ENCODE results near the gene CCDC83.
"Not testable (repeated sequence)": the region's sequence is repeated elsewhere in the genome, so short reads cannot be mapped to it uniquely, and the experiment has no call there.

Gene CCDC83

GRCh38 chr11:85914425-85914824 lies 59.2 kb downstream of the CCDC83 start:
- Histone ChIP-seq H3K36me3 (peaks cover 0 to 5% (median 0%) of the 10 kb centered on the region in 11 experiments; a peak in 3 of 22 replicates), H3K27me3 (no peaks in the 10 kb centered on the region), H3K4me3 (no peak overlapping the region), H3K9ac (no peak overlapping the region), H4K20me1 (no peaks in the 10 kb centered on the region), H3K9me3 (replicated peaks in 1 of 11) (peaks cover 4 to 27% (median 6%) of the 10 kb centered on the region in 11 experiments; a peak in 16 of 22 replicates), H3K4me2 (peak overlapping the region in 5 of 11 experiments; percentile 37 to 71 (median 40); a peak in 10 of 22 replicates), H3K27ac (peak overlapping the region in 6 of 11 experiments; percentile 15 to 62 (median 46); a peak in 6 of 22 replicates), H3K4me1 (peaks cover 0 to 34% (median 23%) of the 10 kb centered on the region in 10 experiments; a peak in 14 of 20 replicates)
- TF ChIP-seq Cebpa-rat (IDR thresholded peaks at IDR 0.05): no peak

DNA sequence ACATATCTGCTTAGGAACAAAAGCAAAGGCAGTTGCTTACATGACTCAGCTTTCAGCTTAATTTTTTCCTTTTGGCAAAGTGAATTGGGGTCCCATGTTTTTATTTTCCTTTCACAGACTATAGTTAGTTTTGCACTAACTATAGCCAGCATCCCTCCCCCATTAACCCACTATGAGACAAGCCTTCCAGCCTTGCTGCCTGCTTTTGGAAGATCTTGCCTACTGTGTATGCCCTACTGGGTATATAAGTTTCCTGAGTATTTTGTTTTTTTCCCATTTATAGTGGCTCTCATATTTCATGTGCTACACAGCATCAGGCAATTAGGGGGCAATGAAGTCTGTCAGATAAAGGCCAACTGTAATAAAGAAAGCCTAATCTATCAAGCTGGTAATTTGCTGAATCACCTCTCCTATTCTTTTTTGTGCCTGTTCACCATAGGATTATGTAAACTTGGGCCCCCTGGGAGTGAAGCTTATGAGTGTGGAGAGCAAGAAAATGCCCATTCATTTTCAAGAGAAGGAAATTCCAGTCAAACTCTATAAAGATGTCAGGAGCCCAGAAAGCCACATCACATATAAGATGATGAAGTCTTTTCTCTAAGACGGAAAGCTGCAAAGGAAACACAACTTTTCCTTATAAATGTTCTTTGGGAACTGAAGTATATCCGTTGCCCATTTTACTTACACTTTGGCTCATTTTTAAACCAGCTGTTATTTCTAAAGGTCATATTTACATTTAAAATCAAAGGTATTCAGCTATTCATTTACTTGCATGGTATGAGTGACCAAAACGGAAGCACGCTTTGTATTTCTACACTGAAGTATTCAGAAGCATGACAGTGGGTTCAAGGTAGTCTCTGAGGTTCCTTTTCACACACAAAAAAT lies 64.0 kb downstream of the CCDC83 start:
- no peaks in the 10 kb centered on the region for H4K20me1 ChIP-seq
- no peak overlapping the region for H3K9ac ChIP-seq
- H3K4me1 ChIP-seq: peaks cover 0 to 16% (median 7%) of the 10 kb centered on the region in 10 experiments; a peak in 11 of 20 replicates
- peaks cover 0 to 5% (median 0%) of the 10 kb centered on the region in 11 experiments; a peak in 4 of 22 replicates for H3K36me3 ChIP-seq
- peaks cover 4 to 41% (median 6%) of the 10 kb centered on the region in 11 experiments; a peak in 16 of 22 replicates for H3K9me3 ChIP-seq (replicated peaks in 1 of 11)
- no peak overlapping the region for H3K27ac ChIP-seq
- peak overlapping the region in 3 of 11 experiments; percentile 11 to 26 (median 18); a peak in 4 of 22 replicates for H3K4me2 ChIP-seq
- H3K27me3 ChIP-seq: no peaks in the 10 kb centered on the region
- H3K4me3 ChIP-seq: no peak overlapping the region
- TF ChIP-seq Cebpa-rat (IDR thresholded peaks at IDR 0.05): no peak

DNA sequence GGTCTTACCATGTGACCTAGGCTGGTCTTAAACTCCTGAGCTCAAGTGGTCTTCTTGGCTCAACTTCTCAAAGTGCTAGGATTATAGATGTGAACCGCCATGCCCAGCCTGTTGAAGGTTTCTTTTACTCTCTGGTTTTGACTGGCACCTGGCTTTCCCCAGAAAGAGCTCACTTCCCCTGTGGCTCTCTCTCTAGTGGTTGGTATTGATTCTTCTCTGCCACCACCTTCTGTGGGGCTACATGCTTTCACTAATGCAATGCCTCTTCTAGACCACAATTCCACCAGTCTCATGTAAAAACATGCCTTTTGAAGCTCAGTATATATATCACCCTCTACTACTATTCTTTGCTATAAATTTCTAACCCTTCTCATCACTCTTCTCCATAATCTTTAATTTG lies 67.2 kb downstream of the CCDC83 start:
- Histone ChIP-seq H3K4me3 (no peak overlapping the region), H3K27ac (no peak overlapping the region), H4K20me1 (no peaks in the 10 kb centered on the region), H3K27me3 (no peaks in the 10 kb centered on the region), H3K36me3 (peaks cover 0 to 11% (median 0%) of the 10 kb centered on the region in 11 experiments; a peak in 5 of 22 replicates), H3K4me1 (peaks cover 0 to 7% (median 0%) of the 10 kb centered on the region in 10 experiments; a peak in 3 of 20 replicates), H3K9ac (no peak overlapping the region), H3K9me3 (replicated peaks in 1 of 11) (peaks cover 0 to 14% (median 0%) of the 10 kb centered on the region in 11 experiments; a peak in 4 of 22 replicates), H3K4me2 (no peak overlapping the region)
- no peak for TF ChIP-seq Cebpa-rat (IDR thresholded peaks at IDR 0.05)

DNA sequence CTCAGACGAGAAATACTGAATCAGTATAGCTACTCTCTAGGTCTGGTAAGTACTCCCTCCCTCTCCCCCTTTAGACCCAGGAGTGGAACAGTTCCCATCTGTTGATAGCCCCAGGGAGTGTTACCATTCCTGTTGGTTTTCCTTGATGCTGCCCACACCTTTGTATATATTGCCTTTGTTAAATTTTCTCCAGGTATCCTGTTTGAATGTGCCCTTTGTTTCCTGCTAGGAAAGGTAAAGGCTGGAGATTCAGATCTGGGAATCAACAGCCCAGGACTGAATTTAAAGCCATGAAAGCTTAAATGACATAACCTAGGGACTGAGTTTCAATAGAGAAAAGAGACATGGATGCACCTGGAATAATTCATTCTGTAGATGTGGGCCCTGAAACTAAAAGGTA lies 68.3 kb downstream of the CCDC83 start:
- Histone ChIP-seq H3K4me2 (no peak overlapping the region), H3K36me3 (peaks cover 0 to 11% (median 0%) of the 10 kb centered on the region in 11 experiments; a peak in 5 of 22 replicates), H3K9ac (no peak overlapping the region), H4K20me1 (no peaks in the 10 kb centered on the region), H3K9me3 (replicated peaks in 1 of 11) (peaks cover 0 to 14% (median 0%) of the 10 kb centered on the region in 11 experiments; a peak in 4 of 22 replicates), H3K4me3 (no peak overlapping the region), H3K4me1 (peaks cover 0 to 7% (median 0%) of the 10 kb centered on the region in 10 experiments; a peak in 3 of 20 replicates), H3K27me3 (no peaks in the 10 kb centered on the region), H3K27ac (no peak overlapping the region)
- no peak for TF ChIP-seq Cebpa-rat (IDR thresholded peaks at IDR 0.05)

GRCh38 chr11:85926653-85927214 lies 71.6 kb downstream of the CCDC83 start:
- peaks cover 0 to 11% (median 0%) of the 10 kb centered on the region in 11 experiments; a peak in 5 of 22 replicates for H3K36me3 ChIP-seq
- not testable (repeated sequence) for H3K27me3 ChIP-seq, H3K9ac ChIP-seq, H4K20me1 ChIP-seq, H3K4me2 ChIP-seq, H3K4me3 ChIP-seq, H3K4me1 ChIP-seq, H3K27ac ChIP-seq
- peaks cover 0 to 19% (median 9%) of the 10 kb centered on the region in 11 experiments; a peak in 14 of 22 replicates for H3K9me3 ChIP-seq (replicated peaks in 1 of 11)

DNA sequence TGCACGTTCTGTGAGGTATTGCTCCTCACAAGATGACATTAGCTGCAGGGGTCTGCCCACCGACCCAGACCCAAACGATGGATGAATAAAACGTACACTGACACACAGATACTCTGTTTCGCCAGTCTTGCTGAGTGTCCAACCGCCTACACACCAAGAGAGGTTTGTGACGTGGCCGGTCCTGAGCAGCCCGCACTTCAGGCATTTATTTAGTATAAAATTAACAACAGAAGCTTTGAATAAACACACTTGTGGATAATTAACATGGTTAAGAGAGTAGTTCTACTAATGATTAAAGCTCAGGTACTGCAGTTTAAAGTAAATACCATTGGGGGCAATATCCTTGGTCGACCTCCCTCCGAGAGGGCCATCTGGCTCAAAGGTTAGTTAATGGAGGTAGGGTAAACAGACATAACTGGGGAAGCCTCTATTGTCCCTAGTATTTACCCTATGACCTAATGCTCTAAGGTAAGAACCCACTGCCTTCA lies 75.7 kb downstream of the CCDC83 start:
- H3K9me3 ChIP-seq (replicated peaks in 1 of 11): peaks cover 15 to 34% (median 25%) of the 10 kb centered on the region in 11 experiments
- peaks cover 0 to 15% (median 10%) of the 10 kb centered on the region in 11 experiments; a peak in 12 of 22 replicates for H3K36me3 ChIP-seq
- H3K4me3 ChIP-seq: no peak overlapping the region
- no peaks in the 10 kb centered on the region for H4K20me1 ChIP-seq
- no peak overlapping the region for H3K9ac ChIP-seq
- no peak overlapping the region for H3K4me2 ChIP-seq
- no peak for TF ChIP-seq Cebpa-rat (IDR thresholded peaks at IDR 0.05)
- no peaks in the 10 kb centered on the region for H3K4me1 ChIP-seq
- H3K27me3 ChIP-seq: no peaks in the 10 kb centered on the region
- no peak overlapping the region for H3K27ac ChIP-seq

DNA sequence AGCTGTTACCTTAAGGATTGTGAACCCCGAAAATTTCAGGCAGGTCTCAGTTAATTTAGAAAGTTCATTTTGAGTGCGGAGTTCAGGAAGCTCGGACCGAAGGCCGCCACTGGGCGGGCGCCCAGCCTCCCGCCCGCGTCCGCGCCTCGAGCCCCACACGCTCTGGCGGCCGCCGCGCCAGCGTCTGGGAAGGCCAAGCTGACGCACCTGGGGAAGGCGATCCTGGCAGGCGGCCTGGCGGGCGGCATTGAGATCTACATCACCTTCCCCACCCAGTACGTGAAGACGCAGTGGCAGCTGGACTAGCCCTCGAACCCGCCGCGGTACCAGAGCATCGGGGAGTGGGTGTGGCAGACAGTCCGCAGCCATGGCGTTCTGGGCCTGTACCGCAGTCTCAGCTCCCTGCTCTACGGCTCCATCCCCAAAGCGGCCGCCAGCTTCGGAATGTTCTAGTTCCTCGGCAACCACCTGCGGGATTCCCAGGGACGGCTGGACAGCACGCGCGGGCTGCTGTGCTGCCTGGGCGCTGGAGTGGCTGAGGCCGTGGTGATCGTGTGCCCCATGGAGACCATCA lies 79.5 kb downstream of the CCDC83 start:
- no peak overlapping the region for H3K9ac ChIP-seq
- no peak overlapping the region for H3K4me2 ChIP-seq
- H4K20me1 ChIP-seq: no peaks in the 10 kb centered on the region
- peaks cover 0 to 42% (median 15%) of the 10 kb centered on the region in 11 experiments; a peak in 14 of 22 replicates for H3K36me3 ChIP-seq
- peaks cover 0 to 9% (median 0%) of the 10 kb centered on the region in 10 experiments; a peak in 3 of 20 replicates for H3K4me1 ChIP-seq
- H3K27ac ChIP-seq: no peak overlapping the region
- TF ChIP-seq Cebpa-rat (IDR thresholded peaks at IDR 0.05): no peak
- H3K27me3 ChIP-seq: no peaks in the 10 kb centered on the region
- H3K9me3 ChIP-seq (replicated peaks in 1 of 11): peaks cover 30 to 50% (median 39%) of the 10 kb centered on the region in 11 experiments
- H3K4me3 ChIP-seq: no peak overlapping the region

GRCh38 chr11:85935751-85936150 lies 80.6 kb downstream of the CCDC83 start:
- Histone ChIP-seq H3K36me3 (peaks cover 0 to 42% (median 15%) of the 10 kb centered on the region in 11 experiments; a peak in 14 of 22 replicates), H3K4me2 (no peak overlapping the region), H3K9ac (no peak overlapping the region), H4K20me1 (no peaks in the 10 kb centered on the region), H3K4me1 (peaks cover 0 to 16% (median 0%) of the 10 kb centered on the region in 10 experiments; a peak in 4 of 20 replicates), H3K9me3 (replicated peaks in 1 of 11) (peaks cover 30 to 39% (median 37%) of the 10 kb centered on the region in 11 experiments), H3K4me3 (no peak overlapping the region), H3K27ac (no peak overlapping the region), H3K27me3 (no peaks in the 10 kb centered on the region)
- no peak for TF ChIP-seq Cebpa-rat (IDR thresholded peaks at IDR 0.05)

All from BLaER1 treated with 17β-estradiol and CSF1 and Interleukin-3, amounts not matched to agents 10 nM and 100 nM (cell line).